DMS114 treated with DMSO at 0.1 percent for 48 hours (cell line): Measurements from ENCODE around the gene SMG9.
"Not testable (repeated sequence)": the region's sequence is repeated elsewhere in the genome, so short reads cannot be mapped to it uniquely, and the experiment has no call there.

Source experiments
- DNase-seq: peaks from one replicate; lab custom pipeline; 2025; ENCODE audit not compliant: unreplicated experiment; lab: John Stamatoyannopoulos, UW

SMG9 gene

GRCh38 chr19:43695985-43696704, 58.6 kb downstream of the SMG9 start:
- DNase-seq, result no peak

GRCh38 chr19:43694553-43694952, 60.2 kb downstream of the SMG9 start:
- DNase-seq, result no peak

DNA sequence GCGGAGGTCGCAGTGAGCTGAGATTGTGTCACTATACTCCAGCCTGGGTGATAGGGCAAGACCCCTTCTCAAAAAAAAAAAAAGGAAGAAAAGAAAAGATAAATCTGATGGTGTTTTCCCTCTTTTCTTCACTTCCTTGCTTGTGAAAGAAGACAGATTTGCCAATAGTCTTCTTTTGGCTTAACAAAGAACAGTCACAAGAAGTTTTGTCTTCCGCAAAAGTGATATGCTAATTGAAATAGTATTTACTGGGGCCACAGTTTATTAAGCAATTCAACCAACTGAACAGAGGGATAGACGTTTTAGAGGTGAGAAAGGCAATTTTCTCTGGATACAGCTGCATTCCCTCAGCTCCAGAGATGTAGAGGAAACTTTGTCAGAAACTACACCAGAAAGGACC, 61.9 kb downstream of the SMG9 start:
- DNase-seq, result no peak

DNA sequence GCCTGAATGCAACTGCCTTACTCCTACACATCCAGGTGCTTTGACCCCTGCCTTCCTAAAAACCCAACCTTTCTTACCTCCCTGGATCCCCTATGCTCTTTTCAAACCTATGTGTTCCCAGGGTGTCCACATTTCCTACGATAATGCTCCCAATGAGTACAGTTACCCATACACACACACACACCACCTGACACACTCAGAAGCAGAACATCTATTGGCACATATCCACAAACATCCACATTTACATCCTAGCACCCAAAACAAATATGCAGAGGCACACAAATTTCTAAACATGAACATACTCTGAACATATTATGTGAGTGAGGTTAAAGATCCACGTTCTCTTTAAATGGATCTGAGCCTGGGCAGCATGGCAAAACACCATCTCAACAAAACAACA, 62.4 kb downstream of the SMG9 start:
- DNase-seq, result no peak

DNA sequence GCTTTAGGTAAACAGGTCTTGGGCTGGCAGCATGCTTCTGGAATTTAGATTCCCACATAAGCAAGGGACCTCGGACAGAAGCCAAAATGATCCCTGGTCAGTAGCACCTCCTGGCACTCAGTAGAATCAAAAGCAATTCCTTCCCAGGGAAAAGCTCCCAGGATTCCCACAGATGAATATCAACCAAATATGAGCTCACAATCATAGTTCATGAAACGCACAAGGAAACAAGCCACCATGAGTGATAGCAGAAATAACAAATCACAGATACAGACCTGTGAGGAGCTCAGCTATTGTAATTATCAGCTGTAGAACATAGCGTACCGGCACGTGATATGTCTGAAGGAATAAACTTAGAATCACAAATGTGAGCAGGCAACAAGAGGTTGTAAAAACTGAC, 63.0 kb downstream of the SMG9 start:
- no peak for DNase-seq

DNA sequence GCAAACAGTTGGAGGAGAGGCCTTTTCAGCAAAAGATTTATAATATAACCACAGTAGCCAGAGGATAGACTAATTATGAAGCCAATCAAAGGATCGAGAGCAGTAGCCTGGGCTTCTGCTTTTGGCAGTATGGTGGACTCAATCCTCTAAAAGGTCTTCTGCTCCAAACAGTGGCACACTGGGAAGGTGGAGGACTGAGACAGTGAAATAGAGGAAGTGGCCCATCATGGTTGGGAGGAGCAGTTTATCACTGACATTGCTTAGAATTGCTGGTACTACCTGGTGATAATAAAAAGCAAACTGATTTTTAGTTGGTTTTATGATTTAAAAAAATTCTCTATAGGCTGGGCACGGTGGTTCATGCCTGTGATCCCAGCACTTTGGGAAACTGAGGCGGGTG, 63.9 kb downstream of the SMG9 start:
- no peak for DNase-seq

GRCh38 chr19:43690444-43690843, 64.3 kb downstream of the SMG9 start:
- DNase-seq, result no peak

GRCh38 chr19:43688059-43688701, 66.6 kb downstream of the SMG9 start:
- DNase-seq, result no peak

- no peak for DNase-seq
Observed at GRCh38 chr19:43687660-43687997, 67.1 kb downstream of the SMG9 start.

DNA sequence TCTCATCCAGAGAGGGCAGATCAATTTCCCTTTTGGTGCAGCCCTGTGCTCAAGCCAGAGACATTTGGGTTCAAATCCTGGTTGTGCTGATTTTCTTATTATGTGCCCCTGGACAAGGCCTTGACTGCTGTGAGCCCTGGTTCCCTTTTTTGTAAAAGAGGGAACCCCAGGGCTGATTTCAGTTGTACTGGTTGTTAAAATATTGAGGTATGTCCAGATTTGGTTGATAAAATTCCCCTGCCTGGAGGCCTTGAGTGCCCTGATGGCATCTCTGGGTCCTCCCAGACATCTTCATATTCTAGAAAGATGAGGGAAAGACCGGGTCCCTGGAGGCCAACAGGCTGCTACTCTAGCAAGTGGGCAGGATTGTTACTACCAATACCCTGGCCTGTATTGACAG, 70.4 kb downstream of the SMG9 start:
- DNase-seq, result no peak

DNA sequence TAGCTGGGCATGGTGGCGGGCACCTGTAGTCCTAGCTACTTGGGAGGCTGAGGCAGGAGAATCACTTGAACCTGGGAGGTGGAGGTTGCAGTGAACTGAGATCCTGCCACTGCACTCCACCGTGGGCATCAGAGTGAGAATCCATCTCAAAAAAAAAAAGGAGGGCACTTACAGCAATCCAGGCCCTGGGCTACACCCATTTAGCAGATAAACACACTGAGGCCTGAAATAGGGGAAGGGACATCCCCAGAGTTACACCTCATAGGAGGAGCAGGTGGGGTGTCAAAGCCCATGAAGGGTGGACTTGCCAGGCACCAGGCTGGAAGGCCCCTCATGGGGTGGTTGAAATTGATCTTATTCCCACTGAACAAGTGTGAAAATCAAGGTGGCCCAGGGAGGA, 70.9 kb downstream of the SMG9 start:
- DNase-seq, result no peak

- no peak for DNase-seq
Observed at GRCh38 chr19:43682824-43683661, 71.7 kb downstream of the SMG9 start.

DNA sequence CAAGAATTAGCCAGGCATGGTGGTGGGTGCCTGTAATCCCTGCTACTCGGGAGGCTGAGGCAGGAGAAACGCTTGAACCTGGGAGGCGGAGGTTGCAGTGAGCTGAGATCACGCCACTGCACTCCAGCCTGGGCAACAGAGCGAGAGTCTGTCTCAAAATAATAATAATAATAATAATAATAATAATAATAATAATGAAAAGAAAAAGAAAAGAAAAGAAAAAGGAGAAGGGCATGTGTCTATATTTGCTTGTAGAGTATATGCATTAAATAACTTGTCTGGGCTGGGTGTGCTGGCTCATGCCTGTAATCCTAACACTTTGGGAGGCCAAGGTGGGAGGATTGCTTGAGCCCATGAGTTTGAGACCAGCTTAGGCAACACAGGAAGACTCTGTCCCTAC, 72.5 kb downstream of the SMG9 start:
- not testable (repeated sequence) for DNase-seq

- no peak for DNase-seq
Observed at GRCh38 chr19:43681821-43682220, 72.9 kb downstream of the SMG9 start.

GRCh38 chr19:43678512-43679261, 76.1 kb downstream of the SMG9 start:
- DNase-seq, result no peak
